ENCODE data around the gene ARIH1. TPM values are rescaled to one million over a fixed set of nuclear protein-coding genes. Genes with fewer than 3 reads are reported as not detected.

ARIH1 gene
- total and polyA plus RNA-seq, 10 donors: 14.8 to 171 (median 62.7) TPM

DNA sequence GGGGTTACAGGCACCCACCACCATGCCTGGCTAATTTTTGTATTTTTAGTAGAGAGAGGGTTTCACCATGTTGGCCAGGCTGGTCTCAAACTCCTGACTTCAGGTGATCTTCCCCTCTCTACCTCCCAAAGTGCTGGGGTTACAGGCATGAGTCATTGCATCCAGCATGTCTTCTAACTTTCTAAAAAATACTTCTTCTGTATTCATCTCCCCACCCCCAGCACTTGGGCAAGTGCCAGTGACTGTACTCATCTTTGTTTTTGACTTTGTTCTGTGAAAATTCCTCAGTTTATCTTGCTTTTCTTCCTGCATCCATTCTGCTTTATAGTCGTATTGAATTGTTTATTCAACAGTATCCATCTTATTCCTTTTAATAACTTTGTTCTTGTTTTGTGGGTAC lies 47.6 kb downstream of the ARIH1 start:
- H3K4me1 ChIP-seq: peaks cover 0 to 23% (median 3%) of the 10 kb centered on the region in 6 donors

DNA sequence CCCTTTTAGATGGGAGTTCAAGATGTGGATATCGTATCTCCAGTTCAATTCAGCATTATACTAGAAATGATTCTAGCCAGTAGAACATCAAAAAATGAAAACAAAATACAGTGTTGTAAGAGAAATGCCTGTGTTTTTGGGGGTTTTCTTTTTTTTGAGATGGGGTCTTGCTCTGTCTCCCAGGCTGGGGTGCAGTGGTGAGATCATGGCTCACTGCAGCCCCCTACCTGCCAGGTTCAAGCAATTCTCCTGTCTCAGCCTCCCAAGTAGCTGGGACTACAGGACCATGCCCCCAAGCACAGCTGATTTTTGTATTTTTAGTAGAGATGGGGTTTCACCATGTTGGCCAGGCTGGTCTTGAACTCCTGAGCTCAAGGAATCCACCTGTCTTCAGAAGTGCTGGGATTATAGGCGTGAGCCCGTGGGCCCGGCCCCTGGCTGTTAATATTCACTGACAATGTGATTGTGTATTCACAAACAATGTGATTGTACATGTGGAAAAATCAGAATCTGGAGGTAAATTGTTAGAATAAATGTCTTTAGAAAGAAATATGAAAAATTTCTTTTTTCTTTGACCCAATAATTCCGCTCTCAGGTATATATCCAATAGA lies 59.0 kb downstream of the ARIH1 start:
- H3K36me3 ChIP-seq: peaks cover 0 to 8% (median 0%) of the 10 kb centered on the region in 6 donors

More for the DNA sequence above, 47.6 kb downstream of the ARIH1 start:
- Histone ChIP-seq H3K27ac (no peak overlapping the region), H3K27me3 (replicated peaks in 1 of 7) (no peaks in the 10 kb centered on the region), H3K36me3 (peaks cover 0 to 53% (median 0%) of the 10 kb centered on the region in 6 donors), H3K9me3 (no peaks in the 10 kb centered on the region), H3K4me3 (no peak overlapping the region)
- no peak for DNase-seq
- TF ChIP-seq POLR2AphosphoS5 (IDR thresholded peaks at IDR 0.05) (no peak), POLR2A (IDR thresholded peaks at IDR 0.05) (no peak)
- TF ChIP-seq, protein P1, sequence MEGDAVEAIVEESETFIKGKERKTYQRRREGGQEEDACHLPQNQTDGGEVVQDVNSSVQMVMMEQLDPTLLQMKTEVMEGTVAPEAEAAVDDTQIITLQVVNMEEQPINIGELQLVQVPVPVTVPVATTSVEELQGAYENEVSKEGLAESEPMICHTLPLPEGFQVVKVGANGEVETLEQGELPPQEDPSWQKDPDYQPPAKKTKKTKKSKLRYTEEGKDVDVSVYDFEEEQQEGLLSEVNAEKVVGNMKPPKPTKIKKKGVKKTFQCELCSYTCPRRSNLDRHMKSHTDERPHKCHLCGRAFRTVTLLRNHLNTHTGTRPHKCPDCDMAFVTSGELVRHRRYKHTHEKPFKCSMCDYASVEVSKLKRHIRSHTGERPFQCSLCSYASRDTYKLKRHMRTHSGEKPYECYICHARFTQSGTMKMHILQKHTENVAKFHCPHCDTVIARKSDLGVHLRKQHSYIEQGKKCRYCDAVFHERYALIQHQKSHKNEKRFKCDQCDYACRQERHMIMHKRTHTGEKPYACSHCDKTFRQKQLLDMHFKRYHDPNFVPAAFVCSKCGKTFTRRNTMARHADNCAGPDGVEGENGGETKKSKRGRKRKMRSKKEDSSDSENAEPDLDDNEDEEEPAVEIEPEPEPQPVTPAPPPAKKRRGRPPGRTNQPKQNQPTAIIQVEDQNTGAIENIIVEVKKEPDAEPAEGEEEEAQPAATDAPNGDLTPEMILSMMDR (IDR thresholded peaks at IDR 0.05 in 8 of 11, conservative IDR thresholded peaks at IDR 0.05 in 3 of 11): no peak
- intact Hi-C loops (cut with DNase I; ENCODE audit: low total_unique reads): no loop called here
- 89 to 98% (median 95%) methylated on average over 1 of the region's 1 CpG for WGBS, 5 donors

DNA sequence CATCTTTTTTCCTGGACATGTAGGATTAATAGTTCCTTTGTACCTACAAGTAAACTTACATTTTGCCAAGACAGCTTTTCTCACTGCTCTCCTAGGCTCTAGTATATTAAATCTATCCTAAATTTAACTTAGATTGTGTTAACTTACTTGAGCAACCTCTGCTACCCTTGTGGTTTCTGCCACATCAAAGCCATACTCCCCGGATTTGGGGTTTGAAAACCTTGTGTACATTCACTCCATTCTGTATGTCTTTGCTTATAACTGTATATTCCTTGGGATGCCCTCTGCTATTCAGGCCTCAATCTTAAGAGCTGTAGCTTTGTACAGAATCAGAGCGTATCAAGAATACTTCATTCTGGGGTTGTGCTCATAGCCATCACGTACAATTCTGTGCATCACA lies 60.4 kb downstream of the ARIH1 start:
- 70 to 87% (median 78%) methylated on average over 3 of the region's 3 CpGs for WGBS, 5 donors
- peaks cover 0 to 4% (median 0%) of the 10 kb centered on the region in 6 donors for H3K36me3 ChIP-seq
- no peak overlapping the region for H3K4me3 ChIP-seq
- H3K9me3 ChIP-seq: peaks cover 0 to 3% (median 0%) of the 10 kb centered on the region in 8 donors
- TF ChIP-seq, protein P1 (IDR thresholded peaks at IDR 0.05 in 8 of 11, conservative IDR thresholded peaks at IDR 0.05 in 3 of 11): no peak
- TF ChIP-seq POLR2A (IDR thresholded peaks at IDR 0.05) (no peak), POLR2AphosphoS5 (IDR thresholded peaks at IDR 0.05) (no peak)
- no peak overlapping the region for H3K27ac ChIP-seq
- DNase-seq: no peak
- intact Hi-C loops (cut with DNase I; ENCODE audit: low total_unique reads): no loop called here
- no peaks in the 10 kb centered on the region for H3K27me3 ChIP-seq (replicated peaks in 1 of 7)
- H3K4me1 ChIP-seq: peaks cover 0 to 63% (median 11%) of the 10 kb centered on the region in 6 donors

More for the DNA sequence above, 59.0 kb downstream of the ARIH1 start:
- TF ChIP-seq, protein P1 (IDR thresholded peaks at IDR 0.05 in 8 of 11, conservative IDR thresholded peaks at IDR 0.05 in 3 of 11): peak in 8 of 11 experiments; percentile 23 to 55 (median 34)
- TF ChIP-seq POLR2AphosphoS5 (IDR thresholded peaks at IDR 0.05): no peak
- Histone ChIP-seq H3K4me3 (no peak overlapping the region), H3K27ac (no peak overlapping the region), H3K9me3 (no peaks in the 10 kb centered on the region), H3K4me1 (peaks cover 0 to 56% (median 11%) of the 10 kb centered on the region in 6 donors), H3K27me3 (replicated peaks in 1 of 7) (no peaks in the 10 kb centered on the region)
- intact Hi-C loops (cut with DNase I; ENCODE audit: low total_unique reads): no loop called here
- DNase-seq: no peak
- 94 to 99% (median 96%) methylated on average over 5 of the region's 5 CpGs for whole genome bisulfite sequencing, 5 donors

DNA sequence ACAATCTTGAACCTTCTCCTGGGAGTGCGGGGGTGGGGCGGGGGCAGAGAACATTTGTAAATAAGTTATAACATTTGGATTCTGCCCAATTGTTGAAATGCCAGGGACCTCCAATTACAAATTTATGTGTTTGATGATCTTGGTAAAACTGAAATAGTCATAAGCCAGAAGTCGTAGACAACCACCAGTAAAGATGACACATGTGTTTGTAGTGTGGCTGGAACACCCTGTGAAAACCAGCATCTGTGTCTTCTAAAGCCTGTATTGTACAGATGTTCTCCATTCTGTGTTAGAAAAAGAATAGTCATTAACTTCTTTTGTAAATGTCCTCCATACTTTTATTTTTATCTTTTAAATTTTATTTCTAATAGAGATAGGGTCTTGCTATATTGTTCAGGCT lies 61.8 kb downstream of the ARIH1 start:
- H3K27me3 ChIP-seq (replicated peaks in 1 of 7): no peaks in the 10 kb centered on the region
- peaks cover 0 to 57% (median 11%) of the 10 kb centered on the region in 6 donors for H3K4me1 ChIP-seq
- H3K4me3 ChIP-seq: no peak overlapping the region
- H3K9me3 ChIP-seq: peaks cover 0 to 17% (median 12%) of the 10 kb centered on the region in 8 donors
- no peak for TF ChIP-seq POLR2A (IDR thresholded peaks at IDR 0.05)
- TF ChIP-seq POLR2AphosphoS5 (IDR thresholded peaks at IDR 0.05): no peak
- TF ChIP-seq, protein P1 (IDR thresholded peaks at IDR 0.05 in 8 of 11, conservative IDR thresholded peaks at IDR 0.05 in 3 of 11): no peak
- DNase-seq: no peak
- H3K27ac ChIP-seq: no peak overlapping the region
- intact Hi-C loops (cut with DNase I; ENCODE audit: low total_unique reads): no loop called here
- H3K36me3 ChIP-seq: peaks cover 0 to 9% (median 0%) of the 10 kb centered on the region in 6 donors
- 92 to 98% (median 96%) methylated on average over 3 of the region's 3 CpGs for WGBS, 5 donors

All from spleen (tissue), 11 donors.